Trophoblast cell (in vitro differentiated cells and primary cell): ENCODE measurements around the gene ABCA7.

Source experiments
- DNase-seq, 2 donors: peaks; one replicate each; pipeline ENCODE4 v3.0.0-alpha.2; 2016
- H2AFZ ChIP-seq: 2 replicates; pipeline ENCODE4 v1.6.1; 2013; ENCODE audit warnings: low read length, moderate library complexity, mild to moderate bottlenecking; ENCODE audit not compliant: insufficient read depth, poor library complexity
- H2AK5ac ChIP-seq: 2 replicates; pipeline ENCODE4 v1.6.1; 2013; ENCODE audit warnings: mild to moderate bottlenecking, low read length
- H2BK120ac ChIP-seq: 2 replicates; pipeline ENCODE4 v1.6.1; 2013; ENCODE audit warnings: low read length, mild to moderate bottlenecking, moderate library complexity; ENCODE audit not compliant: insufficient read depth, poor library complexity
- H2BK12ac ChIP-seq: 2 replicates; pipeline ENCODE4 v1.6.1; 2013; ENCODE audit warnings: mild to moderate bottlenecking, low read length, moderate library complexity
- H2BK5ac ChIP-seq: 2 replicates; pipeline ENCODE4 v1.6.1; 2013; ENCODE audit warnings: low read length, low read depth, moderate library complexity, mild to moderate bottlenecking; ENCODE audit not compliant: poor library complexity
- H3K14ac ChIP-seq: 2 replicates; pipeline ENCODE4 v1.6.1; 2013; ENCODE audit warnings: mild to moderate bottlenecking, low read length
- H3K18ac ChIP-seq: 2 replicates; pipeline ENCODE4 v1.6.1; 2013; ENCODE audit warnings: mild to moderate bottlenecking, low read length
- H3K23ac ChIP-seq: 2 replicates; pipeline ENCODE4 v1.6.1; 2013; ENCODE audit warnings: low read length
- H3K27ac ChIP-seq: 2 replicates; pipeline ENCODE4 v1.5.1; 2013; ENCODE audit warnings: low read depth, mild to moderate bottlenecking, inconsistent platforms, low read length, moderate library complexity
- H3K27me3 ChIP-seq: 2 replicates; pipeline ENCODE4 v1.6.1; 2013; ENCODE audit warnings: inconsistent platforms, mild to moderate bottlenecking, low read length, moderate library complexity; ENCODE audit not compliant: insufficient read depth
- H3K36me3 ChIP-seq, 2 experiments: 1 replicate in 1 of 2; 2 replicates in 1 of 2; pipeline ENCODE4 v1.6.1; 2013; ENCODE audit warnings: low read length in 2 of 2, mild to moderate bottlenecking in 2 of 2, moderate library complexity in 1 of 2; ENCODE audit not compliant: insufficient read depth in 2 of 2, control insufficient read depth in 1 of 2
- H3K4ac ChIP-seq: 2 replicates; pipeline ENCODE4 v1.6.1; 2013; ENCODE audit warnings: low read depth, mild to moderate bottlenecking, low read length, moderate library complexity
- H3K4me1 ChIP-seq, 2 experiments: 1 replicate in 1 of 2; 2 replicates in 1 of 2; pipeline ENCODE4 v1.6.1; 2013; ENCODE audit warnings: low read length in 2 of 2, mild to moderate bottlenecking in 2 of 2, moderate library complexity in 1 of 2; ENCODE audit not compliant: insufficient read depth in 2 of 2, control insufficient read depth in 1 of 2
- H3K4me2 ChIP-seq: 2 replicates; pipeline ENCODE4 v1.6.1; 2013; ENCODE audit warnings: inconsistent platforms, mild to moderate bottlenecking, low read length, moderate library complexity
- H3K4me3 ChIP-seq: 2 replicates; pipeline ENCODE4 v1.5.1; 2013; ENCODE audit warnings: mild to moderate bottlenecking, low read depth, low read length, inconsistent platforms
- H3K79me1 ChIP-seq: one replicate; pipeline ENCODE4 v1.6.1; 2013; ENCODE audit warnings: low read length
- H3K79me2 ChIP-seq: 2 replicates; pipeline ENCODE4 v1.6.1; 2013; ENCODE audit warnings: low read length, mild to moderate bottlenecking; ENCODE audit not compliant: control insufficient read depth, insufficient read depth, poor library complexity
- H3K9ac ChIP-seq: 2 replicates; pipeline ENCODE4 v1.6.1; 2013; ENCODE audit warnings: mild to moderate bottlenecking, low read length
- H3K9me3 ChIP-seq: 2 replicates; pipeline ENCODE4 v1.6.1; 2013; ENCODE audit warnings: low read depth, mild to moderate bottlenecking, control low read depth, inconsistent platforms, low read length; ENCODE audit not compliant: insufficient read depth
- H4K12ac ChIP-seq: 2 replicates; pipeline ENCODE4 v1.6.1; 2013; ENCODE audit warnings: low read depth, mild to moderate bottlenecking, low read length, moderate library complexity
- H4K8ac ChIP-seq: 2 replicates; pipeline ENCODE4 v1.6.1; 2013; ENCODE audit warnings: low read depth, mild to moderate bottlenecking, low read length, moderate library complexity
- H4K91ac ChIP-seq: one replicate; pipeline ENCODE4 v1.6.1; 2013; ENCODE audit warnings: low read depth, mild to moderate bottlenecking, low read length, moderate library complexity
- WGBS: extraction: QIAGEN DNeasy Blood & Tissue Kit; methylation state at CpG from one replicate; pipeline ENCODE4 v1.1.7; 2013; ENCODE audit warnings: missing lambda C conversion rate; ENCODE audit not compliant: insufficient read length, insufficient coverage; ENCODE audit errors: extremely low coverage; 5-methylcytosine and 5-hydroxymethylcytosine counted together

The ABCA7 gene

DNA sequence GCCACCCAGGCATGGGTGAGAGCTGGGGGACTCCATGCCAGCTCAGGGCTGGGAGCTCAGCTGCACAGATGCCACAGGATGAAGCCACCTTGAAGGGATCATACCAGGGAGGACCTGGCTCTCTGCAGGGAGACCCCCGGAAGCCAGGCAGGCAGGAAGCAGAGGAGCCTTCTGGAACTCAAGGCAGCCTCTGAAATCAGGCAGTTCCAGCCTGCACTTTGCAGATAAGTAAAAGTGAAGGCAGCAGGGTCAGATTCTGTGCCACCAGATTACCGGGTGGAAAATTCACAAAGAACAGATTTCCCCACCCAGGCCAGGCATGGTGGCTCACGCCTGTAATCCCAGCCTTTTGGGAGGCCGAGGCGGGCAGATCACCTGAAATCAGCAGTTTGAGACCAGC lies 21.5 kb upstream of the ABCA7 start:
- no CpG with 5 or more reads among the region's 5 CpGs for whole genome bisulfite sequencing

GRCh38 chr19:1018932-1019615 lies 20.8 kb upstream of the ABCA7 start:
- Histone ChIP-seq H3K27me3 (no peaks in the 10 kb centered on the region), H3K4me1 (peaks cover 28 to 41% of the 10 kb centered on the region in 2 experiments), H3K18ac (no peak overlapping the region), H2BK12ac (no peak overlapping the region), H3K9ac (no peak overlapping the region), H4K91ac (no peak overlapping the region), H3K79me1 (peaks cover 9% of the 10 kb centered on the region), H4K8ac (no peak overlapping the region), H3K4me3 (no peak overlapping the region), H3K36me3 (peaks cover 10 to 28% of the 10 kb centered on the region in 2 experiments), H2AFZ (no peak overlapping the region), H2BK120ac (no peak overlapping the region), H4K12ac (no peak overlapping the region), H3K27ac (no peak overlapping the region), H3K9me3 (no peaks in the 10 kb centered on the region), H3K14ac (no peak overlapping the region), H3K79me2 (peaks cover 48% of the 10 kb centered on the region), H3K23ac (no peak overlapping the region), H3K4me2 (peak overlapping the region; percentile 6), H2AK5ac (no peak overlapping the region), H3K4ac (peak overlapping the region; percentile 94), H2BK5ac (no peak overlapping the region)
- DNase-seq: no peak
- no CpG with 5 or more reads among the region's 17 CpGs for WGBS

More for the DNA sequence above, 21.5 kb upstream of the ABCA7 start:
- Histone ChIP-seq H4K8ac (no peak overlapping the region), H3K79me1 (peaks cover 9% of the 10 kb centered on the region), H2BK12ac (no peak overlapping the region), H4K91ac (no peak overlapping the region), H2AK5ac (no peak overlapping the region), H3K23ac (no peak overlapping the region), H3K9me3 (no peaks in the 10 kb centered on the region), H3K36me3 (peaks cover 17 to 34% of the 10 kb centered on the region in 2 experiments), H2BK120ac (no peak overlapping the region), H3K4me3 (no peak overlapping the region), H2BK5ac (no peak overlapping the region), H3K27ac (no peak overlapping the region), H3K4me2 (no peak overlapping the region), H3K14ac (no peak overlapping the region), H3K9ac (no peak overlapping the region), H3K4ac (peak overlapping the region; percentile 44), H4K12ac (no peak overlapping the region), H3K4me1 (peaks cover 28 to 41% of the 10 kb centered on the region in 2 experiments), H3K18ac (no peak overlapping the region), H3K79me2 (peaks cover 48% of the 10 kb centered on the region), H2AFZ (no peak overlapping the region), H3K27me3 (no peaks in the 10 kb centered on the region)
- no peak for DNase-seq

DNA sequence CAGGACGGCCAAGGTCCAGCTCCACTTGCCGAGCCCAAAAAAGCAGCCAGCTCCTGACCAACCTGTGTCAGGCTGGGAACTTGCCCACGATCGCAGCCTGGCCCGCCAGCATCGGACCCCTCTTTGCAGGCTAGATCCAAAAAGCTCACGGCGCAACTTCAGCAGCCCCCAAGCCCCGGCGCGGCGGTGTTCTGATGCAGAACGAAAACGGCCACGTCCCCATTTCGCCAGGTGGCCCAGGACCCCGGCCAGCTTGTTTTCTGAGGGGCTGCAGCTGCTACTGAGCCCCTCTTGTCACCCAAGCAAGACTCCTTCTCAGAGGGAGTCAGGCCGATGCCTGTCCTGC lies 20.3 kb upstream of the ABCA7 start:
- no peak overlapping the region for H3K14ac ChIP-seq
- no peak overlapping the region for H4K8ac ChIP-seq
- H3K27me3 ChIP-seq: no peaks in the 10 kb centered on the region
- no peak overlapping the region for H4K12ac ChIP-seq
- peak overlapping the region; percentile 85 for H3K4me3 ChIP-seq
- H3K79me1 ChIP-seq: peaks cover 9% of the 10 kb centered on the region
- no peak overlapping the region for H3K23ac ChIP-seq
- peak overlapping the region; percentile 74 for H3K4me2 ChIP-seq
- no peak overlapping the region for H4K91ac ChIP-seq
- no peak overlapping the region for H2AFZ ChIP-seq
- whole genome bisulfite sequencing: no CpG with 5 or more reads among the region's 18 CpGs
- H3K9me3 ChIP-seq: no peaks in the 10 kb centered on the region
- no peak overlapping the region for H2BK5ac ChIP-seq
- peak overlapping the region; percentile 94 for H3K4ac ChIP-seq
- H2AK5ac ChIP-seq: no peak overlapping the region
- H3K9ac ChIP-seq: no peak overlapping the region
- no peak overlapping the region for H2BK12ac ChIP-seq
- H3K36me3 ChIP-seq: peaks cover 6 to 23% of the 10 kb centered on the region in 2 experiments
- H2BK120ac ChIP-seq: no peak overlapping the region
- DNase-seq: no peak
- no peak overlapping the region for H3K27ac ChIP-seq
- peaks cover 48% of the 10 kb centered on the region for H3K79me2 ChIP-seq
- H3K4me1 ChIP-seq: peaks cover 28 to 41% of the 10 kb centered on the region in 2 experiments
- no peak overlapping the region for H3K18ac ChIP-seq

DNA sequence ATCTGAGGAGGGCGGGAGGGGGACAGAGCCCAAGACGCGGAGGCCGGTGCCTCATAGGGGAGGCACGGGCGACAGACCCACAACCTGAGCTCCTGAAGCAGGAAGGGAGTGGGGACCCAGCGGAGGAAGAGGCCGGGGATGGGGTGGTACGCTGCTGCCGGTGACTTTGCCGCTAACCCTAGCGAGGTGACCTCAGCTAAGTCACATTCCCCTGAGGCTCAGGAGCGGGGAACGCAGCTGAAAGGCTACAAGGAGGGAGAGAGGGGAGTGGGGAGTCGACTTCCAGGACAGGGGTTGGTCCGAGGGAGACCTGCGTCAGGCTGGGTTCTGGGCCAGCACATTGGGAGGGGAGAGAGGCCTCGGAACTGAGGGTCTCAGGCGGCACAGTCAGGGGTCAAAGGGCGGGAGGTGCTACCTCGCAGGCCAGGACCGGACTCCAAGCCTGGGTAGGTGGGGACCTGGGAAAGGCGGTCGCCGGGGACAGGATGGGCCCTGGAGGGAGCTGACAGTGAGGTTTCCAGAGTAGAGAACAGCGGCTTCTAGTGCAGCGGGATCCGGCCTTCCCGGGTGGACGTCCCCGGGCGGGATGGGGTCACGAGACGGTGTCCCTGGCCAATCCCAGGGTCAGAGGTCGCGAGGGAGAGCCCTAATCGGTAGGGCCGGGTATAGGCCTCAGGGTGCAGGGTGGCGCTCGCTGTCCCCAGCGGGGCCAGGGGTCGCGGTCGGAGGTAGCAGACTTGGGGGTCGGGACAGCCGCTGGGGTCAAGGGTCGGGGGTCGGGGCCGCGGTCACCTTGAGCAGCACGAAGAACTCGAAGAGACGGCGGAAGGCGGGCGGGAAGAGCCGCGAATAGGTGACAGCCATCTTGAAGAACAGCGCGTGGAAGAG lies 19.7 kb upstream of the ABCA7 start:
- no peak overlapping the region for H2BK12ac ChIP-seq
- peak overlapping the region; percentile 13 for H2AK5ac ChIP-seq
- H2BK120ac ChIP-seq: peak overlapping the region; percentile 70
- no peaks in the 10 kb centered on the region for H3K9me3 ChIP-seq
- peak overlapping the region; percentile 94 for H3K9ac ChIP-seq
- H3K14ac ChIP-seq: peak overlapping the region; percentile 45
- H3K79me2 ChIP-seq: peaks cover 47% of the 10 kb centered on the region
- H3K4me1 ChIP-seq: peaks cover 28 to 41% of the 10 kb centered on the region in 2 experiments
- H3K23ac ChIP-seq: no peak overlapping the region
- H3K4me2 ChIP-seq: peak overlapping the region; percentile 74
- peak overlapping the region; percentile 85 for H3K4me3 ChIP-seq
- no peak overlapping the region for H3K27ac ChIP-seq
- peak overlapping the region; percentile 91 for H4K8ac ChIP-seq
- H3K4ac ChIP-seq: peak overlapping the region; percentile 94
- peaks cover 0 to 17% of the 10 kb centered on the region in 2 experiments for H3K36me3 ChIP-seq
- H3K18ac ChIP-seq: peak overlapping the region; percentile 79
- peak overlapping the region; percentile 75 for H2BK5ac ChIP-seq
- peaks cover 9% of the 10 kb centered on the region for H3K79me1 ChIP-seq
- no peaks in the 10 kb centered on the region for H3K27me3 ChIP-seq
- H4K91ac ChIP-seq: peak overlapping the region; percentile 91
- peak overlapping the region; percentile 23 for H4K12ac ChIP-seq
- no peak for DNase-seq
- H2AFZ ChIP-seq: no peak overlapping the region
- WGBS: no CpG with 5 or more reads among the region's 60 CpGs
